ENCODE data around the gene UBE2L5.

Gene UBE2L5

GRCh38 chr13:30406779-30407416 is 15.4 kb upstream of the UBE2L5 start:
- DNase-seq: no peak

GRCh38 chr13:30408319-30409101 is 13.8 kb upstream of the UBE2L5 start:
- DNase-seq: no peak

- DNase-seq: no peak
Measured at GRCh38 chr13:30409886-30410704, 12.2 kb upstream of the UBE2L5 start.

- no peak for DNase-seq
Measured at GRCh38 chr13:30410705-30411125, 11.6 kb upstream of the UBE2L5 start.

- DNase-seq: no peak
Measured at GRCh38 chr13:30412346-30412745, 9.9 kb upstream of the UBE2L5 start.

GRCh38 chr13:30413842-30414241 is 8.5 kb upstream of the UBE2L5 start:
- no peak for DNase-seq

GRCh38 chr13:30415430-30416030 is 6.8 kb upstream of the UBE2L5 start:
- no peak for DNase-seq

GRCh38 chr13:30416471-30416870 is 5.8 kb upstream of the UBE2L5 start:
- no peak for DNase-seq

GRCh38 chr13:30418075-30418716 is 4.1 kb upstream of the UBE2L5 start:
- DNase-seq: no peak

- DNase-seq: no peak
Measured at GRCh38 chr13:30418717-30419459, 3.4 kb upstream of the UBE2L5 start.

- no peak for DNase-seq
Measured at GRCh38 chr13:30421093-30422053, 920 bp upstream of the UBE2L5 start.

GRCh38 chr13:30423891-30424290 is 1.6 kb downstream of the UBE2L5 start:
- DNase-seq: no peak

- DNase-seq: no peak
Measured at GRCh38 chr13:30429235-30429634, 6.9 kb downstream of the UBE2L5 start.

GRCh38 chr13:30429721-30430694 is 7.7 kb downstream of the UBE2L5 start:
- DNase-seq: no peak

- no peak for DNase-seq
Measured at GRCh38 chr13:30431269-30431940, 9.1 kb downstream of the UBE2L5 start.

GRCh38 chr13:30435911-30436451 is 13.7 kb downstream of the UBE2L5 start:
- DNase-seq: no peak

GRCh38 chr13:30437177-30437576 is 14.9 kb downstream of the UBE2L5 start:
- no peak for DNase-seq

- DNase-seq: no peak
Measured at GRCh38 chr13:30438286-30438685, 16.0 kb downstream of the UBE2L5 start.

Data from NCI-H1436 (cell line).